ENCODE data around the gene CLDN22.
"Not testable (repeated sequence)": the region's sequence is repeated elsewhere in the genome, so short reads cannot be mapped to it uniquely, and the experiment has no call there.

GRCh38 chr4:183326387-183326786 lies 6.3 kb upstream of the CLDN22 start:
- TF ChIP-seq, protein P1, sequence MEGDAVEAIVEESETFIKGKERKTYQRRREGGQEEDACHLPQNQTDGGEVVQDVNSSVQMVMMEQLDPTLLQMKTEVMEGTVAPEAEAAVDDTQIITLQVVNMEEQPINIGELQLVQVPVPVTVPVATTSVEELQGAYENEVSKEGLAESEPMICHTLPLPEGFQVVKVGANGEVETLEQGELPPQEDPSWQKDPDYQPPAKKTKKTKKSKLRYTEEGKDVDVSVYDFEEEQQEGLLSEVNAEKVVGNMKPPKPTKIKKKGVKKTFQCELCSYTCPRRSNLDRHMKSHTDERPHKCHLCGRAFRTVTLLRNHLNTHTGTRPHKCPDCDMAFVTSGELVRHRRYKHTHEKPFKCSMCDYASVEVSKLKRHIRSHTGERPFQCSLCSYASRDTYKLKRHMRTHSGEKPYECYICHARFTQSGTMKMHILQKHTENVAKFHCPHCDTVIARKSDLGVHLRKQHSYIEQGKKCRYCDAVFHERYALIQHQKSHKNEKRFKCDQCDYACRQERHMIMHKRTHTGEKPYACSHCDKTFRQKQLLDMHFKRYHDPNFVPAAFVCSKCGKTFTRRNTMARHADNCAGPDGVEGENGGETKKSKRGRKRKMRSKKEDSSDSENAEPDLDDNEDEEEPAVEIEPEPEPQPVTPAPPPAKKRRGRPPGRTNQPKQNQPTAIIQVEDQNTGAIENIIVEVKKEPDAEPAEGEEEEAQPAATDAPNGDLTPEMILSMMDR (IDR thresholded peaks at IDR 0.05): not testable (repeated sequence)
- not testable (repeated sequence) for TF ChIP-seq POLR2A (IDR thresholded peaks at IDR 0.05)
